GF-D8 (cell line): ENCODE data around the gene LLGL1.

ENCODE experiments used
- DNase-seq: peaks from one replicate; lab custom pipeline; 2025; lab: John Stamatoyannopoulos, UW

LLGL1 gene

DNA sequence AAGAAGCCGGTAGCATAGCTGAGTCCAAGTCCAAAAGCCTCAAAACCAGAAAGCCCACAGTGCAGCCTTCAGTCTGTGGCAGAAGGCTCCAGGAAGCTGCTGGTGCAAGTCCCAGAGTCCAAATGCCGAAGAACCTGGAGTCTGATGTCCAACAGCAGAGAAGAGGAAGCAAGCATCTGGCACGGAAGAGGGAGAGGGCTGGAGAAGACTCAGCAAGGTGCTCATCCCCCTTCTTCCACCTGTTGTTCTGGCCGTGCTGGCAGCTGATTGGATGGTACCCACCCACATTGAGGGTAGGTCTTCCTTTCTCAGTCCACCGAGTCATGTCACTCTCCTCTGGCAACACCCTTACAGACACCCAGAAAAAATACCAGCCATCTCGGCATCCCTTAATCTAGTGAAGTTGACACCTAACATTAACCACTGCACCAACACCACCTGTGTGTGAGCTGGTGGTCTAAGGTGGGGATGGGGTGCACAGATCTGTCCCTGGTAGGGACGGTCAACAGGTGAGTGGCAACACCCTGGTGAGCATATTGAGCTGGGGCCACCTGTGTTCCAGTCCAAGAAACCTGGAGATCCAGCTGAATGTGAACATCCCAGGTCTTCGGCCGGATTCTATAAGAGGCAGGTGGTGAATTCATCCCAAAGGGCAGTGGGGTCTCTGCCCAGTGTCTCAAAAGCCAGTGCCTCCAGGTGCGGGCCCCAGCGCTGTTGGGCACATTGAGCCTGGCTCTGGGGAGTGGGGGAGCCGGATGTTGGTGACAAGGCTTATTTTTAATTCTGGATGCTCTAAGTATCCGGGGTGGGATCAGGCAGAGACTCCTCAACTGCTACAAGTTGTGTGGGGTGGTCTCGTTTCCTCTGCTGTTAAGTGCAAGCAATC, 44.9 kb downstream of the LLGL1 start:
- DNase-seq = no peak

- no peak for DNase-seq
Measured at GRCh38 chr17:18277076-18277475, 51.6 kb downstream of the LLGL1 start.

DNA sequence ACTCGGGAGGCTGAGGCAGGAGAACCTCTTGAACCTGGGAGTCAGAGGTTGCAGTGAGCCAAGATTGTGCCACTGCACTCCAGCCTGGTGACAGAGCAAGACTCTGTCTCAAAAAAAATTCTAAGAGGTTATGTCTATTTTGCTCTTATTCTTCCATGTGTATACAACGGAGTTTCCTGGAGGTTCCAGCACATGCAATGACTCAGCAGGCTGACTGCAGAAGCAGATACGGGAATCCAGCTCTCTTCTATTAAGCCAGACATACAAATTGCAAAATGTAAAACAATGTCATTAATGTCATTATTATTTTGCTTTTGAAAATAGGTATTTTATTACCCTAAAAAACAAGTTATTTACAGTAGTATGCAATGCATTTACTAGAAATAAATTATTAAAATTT, 53.4 kb downstream of the LLGL1 start:
- no peak for DNase-seq

- DNase-seq = no peak
Measured at GRCh38 chr17:18280249-18280648, 54.8 kb downstream of the LLGL1 start.

DNA sequence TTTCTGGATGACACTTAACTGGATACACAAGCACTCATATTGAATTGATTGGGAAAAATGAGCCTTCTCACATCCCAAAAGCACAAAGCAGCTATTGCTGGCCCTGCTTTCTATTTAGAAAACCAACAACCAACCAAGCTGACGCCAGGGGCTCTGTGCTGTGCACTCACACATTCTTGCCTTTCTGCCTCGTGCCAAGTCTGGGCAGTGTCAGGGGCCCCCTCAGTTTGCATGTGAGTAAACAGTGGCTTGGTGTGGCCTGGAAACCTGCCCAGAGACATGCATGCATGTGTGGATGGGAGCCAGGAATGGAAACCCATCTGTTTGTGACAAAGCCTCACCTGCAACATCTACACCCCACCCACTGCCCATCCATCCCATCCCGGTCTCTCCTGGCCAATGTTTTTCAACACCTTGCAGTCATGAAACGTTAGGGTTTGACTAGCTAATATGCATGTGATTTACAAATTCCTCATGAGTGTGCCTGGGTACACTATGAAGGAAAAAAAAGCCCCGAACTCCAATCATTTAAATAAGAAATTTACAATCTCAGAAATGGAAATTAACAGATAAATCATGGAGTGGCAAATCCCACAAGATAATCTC, 55.4 kb downstream of the LLGL1 start:
- no peak for DNase-seq

- no peak for DNase-seq
Measured at GRCh38 chr17:18281788-18282187, 56.4 kb downstream of the LLGL1 start.

DNA sequence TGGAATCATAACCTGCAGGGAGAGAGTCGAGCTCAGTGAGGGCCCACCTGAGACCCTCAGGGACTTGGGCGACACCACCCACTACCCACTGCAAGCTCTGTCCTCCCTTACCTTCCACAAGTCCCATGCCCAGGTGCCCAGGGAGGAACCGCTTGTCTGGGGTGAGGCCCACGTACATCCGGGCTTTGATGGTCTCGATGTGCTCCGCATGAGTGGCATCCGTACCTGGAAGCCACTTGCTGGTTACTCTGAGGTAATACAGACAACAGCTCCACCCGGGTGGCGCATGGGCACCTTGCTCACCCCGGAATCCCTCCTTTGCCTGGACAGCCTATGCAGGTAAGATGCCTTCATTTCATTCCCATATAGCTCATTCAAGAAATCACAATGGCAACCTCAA, 59.9 kb downstream of the LLGL1 start:
- DNase-seq = no peak

GRCh38 chr17:18291718-18292540, 66.5 kb downstream of the LLGL1 start:
- no peak for DNase-seq
